ENCODE data around the gene DTNBP1.

DTNBP1 gene

GRCh38 chr6:15504581-15505350 is 158.1 kb downstream of the DTNBP1 start (continued):
- TF ChIP-seq PRDM2 (tag by site-specific recombination; IDR thresholded peaks at IDR 0.05; ENCODE audit: borderline replicate concordance) (no peak), ZNF521 (tag by site-specific recombination; IDR thresholded peaks at IDR 0.05) (no peak), ZNF777 (tag by site-specific recombination; IDR thresholded peaks at IDR 0.05; ENCODE audit: borderline replicate concordance) (no peak), ZNF280C (tag by site-specific recombination; IDR thresholded peaks at IDR 0.05) (no peak), ZNF473 (tag by site-specific recombination; IDR thresholded peaks at IDR 0.05) (no peak), ZNF830 (tag by site-specific recombination; IDR thresholded peaks at IDR 0.05; ENCODE audit: low read depth) (no peak), MEIS1 (CRISPR knock-in tag; IDR thresholded peaks at IDR 0.05; ENCODE audit: borderline replicate concordance) (no peak), ZBTB48 (tag by site-specific recombination; IDR thresholded peaks at IDR 0.05) (no peak), ZNF549 (tag by site-specific recombination; IDR thresholded peaks at IDR 0.05) (no peak), ZFP3 (tag by site-specific recombination; IDR thresholded peaks at IDR 0.05; ENCODE audit: low read depth) (no peak), ZNF558 (tag by site-specific recombination; IDR thresholded peaks at IDR 0.05) (0 out of 2 replicates have a peak, but pooled peaks have one; percentile 44), SALL2 (tag by site-specific recombination; IDR thresholded peaks at IDR 0.05; ENCODE audit: borderline replicate concordance) (no peak), ZNF426 (tag by site-specific recombination; IDR thresholded peaks at IDR 0.05) (no peak), ZNF155 (tag by site-specific recombination; IDR thresholded peaks at IDR 0.05) (no peak), ZNF133 (tag by site-specific recombination; IDR thresholded peaks at IDR 0.05) (no peak), SP7 (tag by site-specific recombination; IDR thresholded peaks at IDR 0.05) (no peak), ZEB2 (tag by site-specific recombination; IDR thresholded peaks at IDR 0.05) (peak; percentile 82; the same call in 1 of the 2 replicates), ZNF704 (tag by site-specific recombination; IDR thresholded peaks at IDR 0.05) (no peak), ZSCAN23 (tag by site-specific recombination; IDR thresholded peaks at IDR 0.05) (no peak), ZNF121 (tag by site-specific recombination; IDR thresholded peaks at IDR 0.05) (no peak), ZNF157 (tag by site-specific recombination; IDR thresholded peaks at IDR 0.05) (no peak), ZBTB1 (tag by site-specific recombination; IDR thresholded peaks at IDR 0.05) (no peak), HIC1 (tag by site-specific recombination; IDR thresholded peaks at IDR 0.05) (no peak), ZNF837 (tag by site-specific recombination; IDR thresholded peaks at IDR 0.05) (no peak), ZNF449 (tag by site-specific recombination; IDR thresholded peaks at IDR 0.05) (peak; percentile 77), YY2 (tag by site-specific recombination; IDR thresholded peaks at IDR 0.05) (no peak), ZNF140 (tag by site-specific recombination; IDR thresholded peaks at IDR 0.05) (no peak)

Data from HEK293 (cell line).